22Rv1 (cell line): Measurements from ENCODE around the gene SLC25A25.

Experiments
- CTCF ChIP-seq: fragments of 450-650 bp; IDR thresholded peaks from 2 replicates; pipeline ENCODE4 v1.5.1; 2017; ENCODE audit warnings: mild to moderate bottlenecking
- ZFX ChIP-seq: fragments of 450-650 bp; IDR thresholded peaks from 2 replicates; pipeline ENCODE4 v1.6.1; 2017; ENCODE audit warnings: antibody characterized with exemption, borderline replicate concordance

DNA sequence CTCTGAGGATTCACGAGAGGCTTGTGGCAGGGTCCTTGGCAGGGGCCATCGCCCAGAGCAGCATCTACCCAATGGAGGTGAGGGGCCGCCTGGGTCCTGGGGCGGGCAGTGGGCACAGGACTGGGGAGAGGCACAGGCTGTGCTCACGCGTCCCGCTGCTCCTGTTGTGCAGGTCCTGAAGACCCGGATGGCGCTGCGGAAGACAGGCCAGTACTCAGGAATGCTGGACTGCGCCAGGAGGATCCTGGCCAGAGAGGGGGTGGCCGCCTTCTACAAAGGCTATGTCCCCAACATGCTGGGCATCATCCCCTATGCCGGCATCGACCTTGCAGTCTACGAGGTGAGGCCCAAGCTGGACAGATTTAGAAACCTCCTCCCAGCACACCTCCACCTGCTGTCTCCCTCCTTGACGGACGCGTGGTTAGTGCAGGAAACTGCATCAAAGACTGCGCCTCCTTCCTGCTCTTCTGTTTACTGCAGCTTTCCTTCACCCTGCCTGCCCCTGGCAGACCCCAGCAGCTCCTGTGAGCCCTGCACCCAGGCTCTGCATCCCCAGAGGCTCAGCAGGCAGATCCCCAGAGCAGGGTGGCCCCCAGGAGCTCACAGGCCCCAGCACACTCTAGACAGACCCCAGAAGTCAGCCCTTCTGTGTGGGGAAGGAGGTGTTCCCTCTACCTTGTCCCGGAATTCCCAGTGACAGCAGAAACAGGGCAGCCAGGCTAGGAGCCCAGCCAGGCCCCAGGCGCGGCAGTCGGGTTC, 38.3 kb downstream of the SLC25A25 start:
- no peak for TF ChIP-seq ZFX
- no peak for TF ChIP-seq CTCF
